Type B pancreatic cell (in vitro differentiated cells): ENCODE measurements around the gene EPB42. TPM values are rescaled to one million over a fixed set of nuclear protein-coding genes. Genes with fewer than 3 reads are reported as not detected.

ENCODE experiments used
- DNase-seq: peaks from one replicate; pipeline ENCODE4 v3.0.0; 2021; ENCODE audit warnings: mixed read lengths; ENCODE audit not compliant: unreplicated experiment; ENCODE audit errors: extremely low spot score
- H3K27ac Mint-ChIP-seq: 2 replicates; pipeline ENCODE4 v1.8.0; 2021; ENCODE audit warnings: mild to moderate bottlenecking, mixed read lengths
- H3K27me3 Mint-ChIP-seq: 2 replicates; pipeline ENCODE4 v1.8.0; 2021; ENCODE audit warnings: mixed read lengths
- H3K36me3 Mint-ChIP-seq: 2 replicates; pipeline ENCODE4 v1.8.0; 2021; ENCODE audit warnings: mixed read lengths
- H3K4me1 Mint-ChIP-seq: one replicate; pipeline ENCODE4 v1.8.0; 2021; ENCODE audit warnings: mixed read lengths; ENCODE audit not compliant: unreplicated experiment
- H3K4me3 Mint-ChIP-seq: 2 replicates; pipeline ENCODE4 v1.8.0; 2021; ENCODE audit warnings: mild to moderate bottlenecking, mixed read lengths
- H3K9me3 Mint-ChIP-seq: 2 replicates; pipeline ENCODE4 v1.8.0; 2021; ENCODE audit warnings: mixed read lengths
- total RNA-seq: library from RNA; stranded (reverse); gene quantifications from 2 replicates; pipeline ENCODE4 v1.2.1, GENCODE V29; 2021; ENCODE audit warnings: low replicate concordance
- TF ChIP-seq, protein P1 (sequence below): fragments of 200-600 bp; sonication (generic); conservative IDR thresholded peaks from 2 replicates; pipeline ENCODE4 v1.5.0; 2021; ENCODE audit warnings: antibody characterized with exemption, mild to moderate bottlenecking

Gene EPB42
- total RNA-seq, 1 donor from 2014 or later: not detected

DNA sequence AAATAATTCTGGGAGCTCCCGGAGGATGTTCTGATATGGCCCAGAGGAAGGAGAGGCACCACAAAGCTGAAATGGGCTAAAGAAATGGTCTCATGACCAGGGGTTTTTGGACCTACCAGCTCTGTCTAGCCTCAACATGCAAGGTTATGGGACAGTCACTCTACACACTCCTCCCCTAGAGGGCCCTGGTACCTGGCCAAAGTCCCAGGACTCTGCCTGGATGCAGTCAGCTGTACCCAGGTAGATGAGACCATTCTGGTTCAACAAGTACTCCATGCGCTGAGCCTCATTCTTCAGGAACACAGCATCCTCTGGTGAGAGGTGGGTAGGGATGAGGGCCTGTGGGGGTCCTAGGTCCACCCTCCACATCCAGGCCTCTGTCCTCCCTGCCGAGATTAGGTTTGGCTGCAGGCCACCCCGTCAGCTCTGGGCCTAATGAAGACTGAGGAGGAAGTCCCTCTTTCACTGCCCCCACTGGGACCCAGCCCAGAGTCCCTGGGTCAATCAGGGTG lies 9.5 kb downstream of the EPB42 start:
- DNase-seq: no peak
- Mint-ChIP-seq H3K27ac (no peak overlapping the region), H3K9me3 (no peaks in the 10 kb centered on the region), H3K4me1 (no peaks in the 10 kb centered on the region), H3K4me3 (no peak overlapping the region), H3K27me3 (peaks cover 39% of the 10 kb centered on the region), H3K36me3 (no peaks in the 10 kb centered on the region)
- TF ChIP-seq, protein P1, sequence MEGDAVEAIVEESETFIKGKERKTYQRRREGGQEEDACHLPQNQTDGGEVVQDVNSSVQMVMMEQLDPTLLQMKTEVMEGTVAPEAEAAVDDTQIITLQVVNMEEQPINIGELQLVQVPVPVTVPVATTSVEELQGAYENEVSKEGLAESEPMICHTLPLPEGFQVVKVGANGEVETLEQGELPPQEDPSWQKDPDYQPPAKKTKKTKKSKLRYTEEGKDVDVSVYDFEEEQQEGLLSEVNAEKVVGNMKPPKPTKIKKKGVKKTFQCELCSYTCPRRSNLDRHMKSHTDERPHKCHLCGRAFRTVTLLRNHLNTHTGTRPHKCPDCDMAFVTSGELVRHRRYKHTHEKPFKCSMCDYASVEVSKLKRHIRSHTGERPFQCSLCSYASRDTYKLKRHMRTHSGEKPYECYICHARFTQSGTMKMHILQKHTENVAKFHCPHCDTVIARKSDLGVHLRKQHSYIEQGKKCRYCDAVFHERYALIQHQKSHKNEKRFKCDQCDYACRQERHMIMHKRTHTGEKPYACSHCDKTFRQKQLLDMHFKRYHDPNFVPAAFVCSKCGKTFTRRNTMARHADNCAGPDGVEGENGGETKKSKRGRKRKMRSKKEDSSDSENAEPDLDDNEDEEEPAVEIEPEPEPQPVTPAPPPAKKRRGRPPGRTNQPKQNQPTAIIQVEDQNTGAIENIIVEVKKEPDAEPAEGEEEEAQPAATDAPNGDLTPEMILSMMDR: no peak

DNA sequence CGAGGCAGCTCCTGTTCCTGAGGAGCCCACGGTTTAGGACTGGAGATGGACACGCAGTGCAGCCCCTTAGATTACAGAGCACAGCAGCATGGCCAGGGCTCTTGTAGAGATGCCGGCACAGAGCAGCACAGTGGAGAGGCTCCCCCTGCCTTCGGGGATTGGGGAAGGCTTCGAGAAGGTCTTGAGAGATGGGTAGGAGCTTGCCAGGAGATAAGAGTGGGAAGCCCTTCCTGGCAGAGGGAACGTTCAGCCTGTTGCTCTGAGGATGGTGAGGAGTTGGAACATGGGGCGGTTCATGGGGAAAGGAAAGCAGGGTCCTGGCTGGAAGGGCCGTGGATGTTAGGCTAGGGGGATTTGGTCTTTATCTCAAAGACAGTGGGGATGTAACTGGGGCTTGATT lies 10.0 kb downstream of the EPB42 start:
- no peak for DNase-seq
- Mint-ChIP-seq H3K27ac (no peak overlapping the region), H3K36me3 (no peaks in the 10 kb centered on the region), H3K27me3 (peaks cover 41% of the 10 kb centered on the region), H3K4me1 (no peaks in the 10 kb centered on the region), H3K9me3 (no peaks in the 10 kb centered on the region), H3K4me3 (no peak overlapping the region)
- TF ChIP-seq, protein P1: no peak

DNA sequence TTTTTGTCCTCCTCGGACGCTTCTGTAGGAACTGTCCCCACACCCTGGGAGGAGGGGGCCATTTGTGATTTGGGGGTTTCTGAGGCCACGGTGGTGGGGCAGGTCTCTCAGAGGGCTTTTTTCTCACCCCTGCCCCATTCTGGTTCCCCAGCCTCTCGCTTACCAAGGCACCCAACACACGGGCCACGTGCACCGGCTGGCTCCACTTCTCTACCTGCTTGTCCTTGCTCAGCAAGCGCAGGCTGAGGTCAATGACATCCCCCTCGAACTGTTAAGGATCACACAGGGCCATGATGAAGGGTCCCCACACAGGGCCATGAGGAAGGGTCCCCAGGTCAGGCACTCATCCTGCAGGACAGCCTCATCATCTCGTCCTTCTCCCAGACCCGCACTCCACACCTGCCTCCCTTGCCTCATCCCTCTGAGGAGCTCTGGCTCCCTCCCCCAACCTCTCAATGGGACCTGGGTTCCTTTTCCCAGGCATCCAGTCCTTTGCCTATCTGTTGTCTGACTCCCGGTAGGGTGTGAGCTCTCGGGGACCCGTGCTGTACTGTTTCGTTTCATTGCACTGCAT lies 10.6 kb downstream of the EPB42 start:
- Mint-ChIP-seq H3K27ac (no peak overlapping the region), H3K4me3 (no peak overlapping the region), H3K36me3 (no peaks in the 10 kb centered on the region), H3K4me1 (no peaks in the 10 kb centered on the region), H3K9me3 (no peaks in the 10 kb centered on the region), H3K27me3 (peaks cover 46% of the 10 kb centered on the region)
- no peak for DNase-seq
- TF ChIP-seq, protein P1: no peak

DNA sequence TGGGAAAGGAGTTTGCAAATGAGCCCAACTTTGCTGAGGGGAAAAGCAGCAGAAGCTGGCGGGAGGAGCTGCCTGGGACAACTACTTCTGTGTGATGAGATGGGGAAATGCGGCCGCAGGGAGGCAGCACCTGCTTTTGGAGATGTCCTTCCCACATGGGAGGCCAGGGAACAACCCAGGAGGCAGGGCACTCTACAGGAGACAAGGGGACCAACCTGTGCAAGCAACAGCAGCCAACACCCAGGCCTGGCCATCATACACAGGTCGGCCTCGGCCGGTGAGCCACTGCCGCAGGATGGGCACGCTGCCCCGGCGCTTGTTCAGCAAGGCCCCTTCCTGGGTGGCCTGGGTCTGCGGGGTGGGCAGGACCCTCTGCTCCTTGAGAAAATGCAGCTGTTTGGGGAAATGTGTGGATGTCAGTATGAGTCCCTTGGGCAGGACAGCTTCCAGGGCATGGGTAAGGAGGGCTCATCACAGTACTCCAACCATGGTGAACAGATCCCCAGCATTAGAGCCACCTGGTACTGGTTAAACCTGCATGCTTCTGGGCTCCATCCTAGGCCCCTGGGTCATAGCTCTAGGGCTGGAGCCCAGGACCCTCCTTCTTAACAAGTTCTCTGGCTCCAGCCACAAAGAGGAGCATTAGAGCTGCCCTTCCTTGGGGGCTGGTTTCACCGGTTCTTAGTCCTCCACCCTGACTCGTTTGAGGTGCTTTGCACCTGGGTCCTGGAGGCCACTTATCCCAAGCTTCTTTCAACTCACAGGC lies 11.6 kb downstream of the EPB42 start:
- H3K27me3 Mint-ChIP-seq: peaks cover 51% of the 10 kb centered on the region
- H3K27ac Mint-ChIP-seq: no peak overlapping the region
- H3K4me3 Mint-ChIP-seq: no peak overlapping the region
- no peak for DNase-seq
- H3K4me1 Mint-ChIP-seq: peaks cover 4% of the 10 kb centered on the region
- H3K9me3 Mint-ChIP-seq: no peaks in the 10 kb centered on the region
- TF ChIP-seq, protein P1: peak; percentile 18
- no peaks in the 10 kb centered on the region for H3K36me3 Mint-ChIP-seq

DNA sequence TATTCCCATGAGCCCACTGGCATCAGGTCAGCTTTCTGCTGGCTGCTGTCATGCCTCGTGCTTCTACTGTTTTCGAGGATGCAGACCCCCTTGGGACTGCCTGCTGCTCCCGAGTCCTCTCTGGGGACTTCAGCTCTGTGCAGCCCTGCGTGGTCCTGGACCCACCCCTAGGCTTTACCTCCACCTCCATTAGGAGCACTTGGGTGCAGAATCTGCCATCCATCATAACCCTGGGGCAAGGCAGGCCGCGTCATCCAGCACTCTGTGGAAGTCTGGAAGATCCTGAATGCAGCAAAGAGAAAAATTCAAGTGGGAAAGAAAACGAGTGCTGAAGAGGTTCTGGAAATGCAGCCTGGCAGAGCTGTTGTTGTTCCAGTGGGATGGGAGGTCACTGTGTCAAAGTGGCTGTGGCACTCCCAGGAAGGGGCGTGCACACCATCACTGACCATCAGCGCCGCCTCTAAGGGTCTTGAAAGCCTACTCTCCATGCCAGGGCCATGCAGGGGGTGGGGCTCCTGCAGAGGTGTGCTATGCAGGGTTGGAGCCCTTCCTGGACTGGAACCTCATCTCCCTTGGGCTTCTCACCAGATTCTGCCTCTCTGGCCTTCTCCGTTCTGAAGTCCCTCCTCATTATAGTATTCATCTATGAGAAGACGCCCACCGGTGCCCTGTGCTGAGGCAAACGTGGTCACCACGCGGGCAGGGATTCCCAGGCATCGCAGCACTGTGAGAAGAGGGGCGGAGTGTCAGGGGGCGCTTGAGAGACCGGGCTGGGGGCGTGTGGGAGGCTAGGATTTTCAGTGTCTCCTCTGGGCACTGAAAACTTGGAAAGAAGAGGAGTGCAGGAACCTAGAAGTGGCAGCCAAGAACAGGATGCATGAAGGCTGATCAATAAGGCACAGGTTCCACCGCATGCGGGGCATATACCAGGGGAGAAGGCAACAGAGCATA lies 12.5 kb downstream of the EPB42 start:
- no peaks in the 10 kb centered on the region for H3K36me3 Mint-ChIP-seq
- H3K27me3 Mint-ChIP-seq: peaks cover 56% of the 10 kb centered on the region
- H3K4me1 Mint-ChIP-seq: peaks cover 6% of the 10 kb centered on the region
- no peak overlapping the region for H3K4me3 Mint-ChIP-seq
- no peaks in the 10 kb centered on the region for H3K9me3 Mint-ChIP-seq
- TF ChIP-seq, protein P1: no peak
- H3K27ac Mint-ChIP-seq: no peak overlapping the region
- DNase-seq: peak; percentile 61
